Measurements from ENCODE around the gene GOLT1A. TPM values are rescaled to one million over a fixed set of nuclear protein-coding genes. Genes with fewer than 3 reads are reported as not detected.
A peak's percentile ranks its signal among the peaks of the same experiment; 100 is the strongest.

Gene GOLT1A
- total RNA-seq (2013; cell fraction: nucleolus; rRNA removed): not detected in 2 replicates
- total RNA-seq (2014; rRNA removed) (not detected in 2 replicates), total RNA-seq (2014; rRNA removed; fragmentation: Illumina TruSeq; extraction: Trizol) (not detected in 2 replicates), total RNA-seq (2021) (not detected in 2 replicates), polyA plus RNA-seq (2011; rRNA removed) (0.46 and 0.68 TPM in 2 replicates), polyA plus RNA-seq (2014; fragmentation: Illumina TruSeq; extraction: Trizol) (0.65 TPM in 1 of 2 replicates, not detected in the other), polyA plus RNA-seq (2014; fragmentation: Nextera tagmentation; extraction: Ambion mirVana) (under 1 TPM in 1 of 2 experiments, not detected in 1; 0.09 TPM), polyA plus RNA-seq (2014; rRNA removed) (not detected in 2 replicates), polyA plus RNA-seq (2016; fragmentation: Nextera tagmentation; extraction: Ambion mirVana) (not detected), polyA minus RNA-seq (2011; rRNA and poly(A)+ RNA removed) (0.29 and 0.77 TPM in 2 replicates), Bru-seq, nascent RNA (percentile 22 among the genes with signal in this experiment), BruChase-seq, experiment 1, labeled RNA remaining after a 6-hour chase (percentile 19 among the genes with signal in this experiment), BruChase-seq, experiment 2, labeled RNA remaining after a 2-hour chase (percentile 15 among the genes with signal in this experiment)
- not detected for polyA plus RNA-seq (2011; ENCODE audit: low read depth)
- 0.67 and 1.4 TPM in 2 replicates for polyA plus RNA-seq (2011; cell fraction: cytosol; rRNA removed)
- 0.16 and 1.2 TPM in 2 replicates for polyA plus RNA-seq (2011; cell fraction: nucleus; rRNA removed)
- 0.19 TPM in 1 of 2 replicates, not detected in the other for polyA plus RNA-seq (2012)
- not detected in 2 replicates for polyA minus RNA-seq (2011; cell fraction: cytosol; rRNA and poly(A)+ RNA removed)
- not detected in 2 replicates for polyA minus RNA-seq (2011; cell fraction: nucleus; rRNA and poly(A)+ RNA removed)
- long read RNA-seq, experiment 1, partial matches to known transcripts: 0 of 1 reads
- long read RNA-seq, experiment 1, other reads (novel, unspliced or antisense): 1 of 1 reads
- long read RNA-seq, experiment 2: 0 reads

- Histone ChIP-seq H3K79me2 (ENCODE audit: control insufficient read depth, insufficient read depth, low read length) (no peaks in the 10 kb centered on the region), H3K9ac (ENCODE audit: control insufficient read depth, insufficient read depth, low read length) (no peak within 1 kb of the TSS), H3K27me3 (replicated peaks in 1 of 2; ENCODE audit: control insufficient read depth in 2 of 2, insufficient read depth in 2 of 2, low read length in 1 of 2) (peaks cover 0 to 2% of the 10 kb centered on the region in 2 experiments; a peak in 1 of 4 replicates), H3K36me3 (ENCODE audit: control insufficient read depth in 2 of 2, insufficient read depth in 2 of 2, low read length in 1 of 2) (no peaks in the 10 kb centered on the region), H3K4me2 (ENCODE audit: control insufficient read depth, insufficient read depth) (no peak within 1 kb of the TSS), H3K4me3 (no peak within 1 kb of the TSS), H3K27ac (ENCODE audit: control insufficient read depth, insufficient read depth) (no peak within 1 kb of the TSS), H3K4me1 (ENCODE audit: control insufficient read depth, insufficient read depth, low read length) (no peaks in the 10 kb centered on the region), H3K9me3 (replicated peaks; ENCODE audit: control insufficient read depth, insufficient read depth, low read length) (no peaks in the 10 kb centered on the region), H2AFZ (ENCODE audit: control insufficient read depth, low read depth, low read length) (no peak within 1 kb of the TSS), H4K20me1 (ENCODE audit: control insufficient read depth, insufficient read depth) (no peaks in the 10 kb centered on the region; the same call in 1 of the 2 replicates)
- ChIA-PET POLR2A (no interaction called here), RAD21 (ENCODE audit: unreplicated experiment) (interaction anchor here (0.7 to 2.4 kb wide), 8 partner anchors 100 to 193 kb away, joined by 3 to 26 read pairs (median 4); partner anchors contain the start of gene PLEKHA6), CTCF (interaction anchor here (0.8 to 5.2 kb wide), 15 partner anchors 8 to 284 kb away, joined by 3 to 30 read pairs (median 5); partner anchors contain the start of gene PLEKHA6), SMC1A (ENCODE audit: uncharacterized antibody, unreplicated experiment) (interaction anchor here (0.8 to 2.8 kb wide), 11 partner anchors 8 to 196 kb away, joined by 3 to 28 read pairs (median 4); partner anchors contain the start of gene PLEKHA6)
- ATAC-seq: peak; percentile 84
- no TSS peak for BruUV-seq (replicated peaks)
- intact Hi-C loops (cut with micrococcal nuclease; ENCODE audit: unreplicated experiment) (no loop called here), in situ Hi-C loops (cut with MboI) (no loop called here)
- FAIRE-seq: no peak
- DNase-seq (ENCODE audit: low read depth, low spot score): peak; percentile 28
- WGBS (ENCODE audit: insufficient coverage, insufficient replicate concordance, low lambda C conversion rate, missing lambda C conversion rate): 32% methylated on average over 35 of the region's 41 CpGs
- TF ChIP-seq, protein P1, sequence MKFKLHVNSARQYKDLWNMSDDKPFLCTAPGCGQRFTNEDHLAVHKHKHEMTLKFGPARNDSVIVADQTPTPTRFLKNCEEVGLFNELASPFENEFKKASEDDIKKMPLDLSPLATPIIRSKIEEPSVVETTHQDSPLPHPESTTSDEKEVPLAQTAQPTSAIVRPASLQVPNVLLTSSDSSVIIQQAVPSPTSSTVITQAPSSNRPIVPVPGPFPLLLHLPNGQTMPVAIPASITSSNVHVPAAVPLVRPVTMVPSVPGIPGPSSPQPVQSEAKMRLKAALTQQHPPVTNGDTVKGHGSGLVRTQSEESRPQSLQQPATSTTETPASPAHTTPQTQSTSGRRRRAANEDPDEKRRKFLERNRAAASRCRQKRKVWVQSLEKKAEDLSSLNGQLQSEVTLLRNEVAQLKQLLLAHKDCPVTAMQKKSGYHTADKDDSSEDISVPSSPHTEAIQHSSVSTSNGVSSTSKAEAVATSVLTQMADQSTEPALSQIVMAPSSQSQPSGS (IDR thresholded peaks at IDR 0.05; ENCODE audit: low read length): no peak
- TF ChIP-seq CHD1 (IDR thresholded peaks at IDR 0.05; ENCODE audit: low read depth, low read length): no peak
- TF ChIP-seq SMAD1 (IDR thresholded peaks at IDR 0.05; ENCODE audit: low read depth, partially characterized antibody): no peak
- TF ChIP-seq JUND (IDR thresholded peaks at IDR 0.05; ENCODE audit: low read depth, low read length): no peak
- TF ChIP-seq, protein P2, sequence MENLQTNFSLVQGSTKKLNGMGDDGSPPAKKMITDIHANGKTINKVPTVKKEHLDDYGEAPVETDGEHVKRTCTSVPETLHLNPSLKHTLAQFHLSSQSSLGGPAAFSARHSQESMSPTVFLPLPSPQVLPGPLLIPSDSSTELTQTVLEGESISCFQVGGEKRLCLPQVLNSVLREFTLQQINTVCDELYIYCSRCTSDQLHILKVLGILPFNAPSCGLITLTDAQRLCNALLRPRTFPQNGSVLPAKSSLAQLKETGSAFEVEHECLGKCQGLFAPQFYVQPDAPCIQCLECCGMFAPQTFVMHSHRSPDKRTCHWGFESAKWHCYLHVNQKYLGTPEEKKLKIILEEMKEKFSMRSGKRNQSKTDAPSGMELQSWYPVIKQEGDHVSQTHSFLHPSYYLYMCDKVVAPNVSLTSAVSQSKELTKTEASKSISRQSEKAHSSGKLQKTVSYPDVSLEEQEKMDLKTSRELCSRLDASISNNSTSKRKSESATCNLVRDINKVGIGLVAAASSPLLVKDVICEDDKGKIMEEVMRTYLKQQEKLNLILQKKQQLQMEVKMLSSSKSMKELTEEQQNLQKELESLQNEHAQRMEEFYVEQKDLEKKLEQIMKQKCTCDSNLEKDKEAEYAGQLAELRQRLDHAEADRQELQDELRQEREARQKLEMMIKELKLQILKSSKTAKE (IDR thresholded peaks at IDR 0.05; ENCODE audit: low read depth, poor library complexity, severe bottlenecking): no peak
- TF ChIP-seq POLR2A (IDR thresholded peaks at IDR 0.05; ENCODE audit: low read depth, low read length): no peak
- TF ChIP-seq TCF3 (IDR thresholded peaks at IDR 0.05; ENCODE audit: borderline replicate concordance, insufficient read depth, low read depth, low read length): 0 out of 2 replicates have a peak, but pooled peaks have one; percentile 41
- TF ChIP-seq PBX3 (IDR thresholded peaks at IDR 0.05; ENCODE audit: insufficient replicate concordance, low read depth, low read length): no peak
- TF ChIP-seq NFXL1 (IDR thresholded peaks at IDR 0.05; ENCODE audit: borderline replicate concordance): no peak
- TF ChIP-seq CTCF (IDR thresholded peaks at IDR 0.05 in 2 of 3, conservative IDR thresholded peaks at IDR 0.05 in 1 of 3; ENCODE audit: control insufficient read depth in 2 of 3, extremely low read depth in 1 of 3, insufficient read depth in 1 of 3, low read depth in 3 of 3, low read length in 3 of 3): peak; percentile 22 to 26 (median 25); a peak in 4 of 6 replicates
Measured at GRCh38 chr1:204213668-204214662, at the start of gene GOLT1A. Gene GOLT1A, minus strand, starts transcription at chr1:204213988. Its CDS starts 82 bp downstream, at chr1:204213906.
